Measurements from ENCODE around the gene CDYL2. TPM values are rescaled to one million over a fixed set of nuclear protein-coding genes. Genes with fewer than 3 reads are reported as not detected.

CDYL2 gene
- polyA plus RNA-seq, 1 donor from 2014 or later: 2.6 TPM

DNA sequence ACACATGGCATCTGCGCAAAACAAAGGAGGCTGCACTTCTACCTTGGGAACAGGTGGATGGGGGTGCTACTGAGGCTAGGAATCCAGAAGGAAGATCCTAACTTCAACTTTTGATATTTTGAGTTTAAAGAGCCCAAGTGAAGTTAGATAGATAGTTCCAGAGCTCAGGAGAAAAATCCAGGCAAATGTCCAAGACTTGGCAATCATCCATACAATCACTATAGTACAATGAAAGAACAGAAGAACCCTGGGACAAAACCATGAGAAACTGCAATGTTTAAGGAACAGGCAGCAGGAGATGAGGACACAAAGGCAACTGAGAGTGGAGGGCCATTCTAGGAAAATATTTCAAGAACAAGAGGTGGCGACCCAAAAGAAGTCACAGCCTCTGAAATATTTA, 12.4 kb downstream of the CDYL2 start:
- Histone ChIP-seq H3K9me2 (ENCODE audit: insufficient read depth, low read length) (no peaks in the 10 kb centered on the region), H3K4me2 (ENCODE audit: low read length) (no peak overlapping the region)
- TF ChIP-seq REST (IDR thresholded peaks at IDR 0.05; ENCODE audit: borderline replicate concordance) (no peak), TAF1 (IDR thresholded peaks at IDR 0.05; ENCODE audit: low read depth) (no peak), CTCF (IDR thresholded peaks at IDR 0.05; ENCODE audit: poor library complexity, severe bottlenecking) (no peak), POLR2AphosphoS5 (IDR thresholded peaks at IDR 0.05) (no peak), RAD21 (conservative IDR thresholded peaks at IDR 0.05) (no peak), MXI1 (conservative IDR thresholded peaks at IDR 0.05; ENCODE audit: poor library complexity, severe bottlenecking) (no peak), SMC3 (conservative IDR thresholded peaks at IDR 0.05; ENCODE audit: poor library complexity) (no peak), EP300 (conservative IDR thresholded peaks at IDR 0.05; ENCODE audit: poor library complexity, severe bottlenecking) (no peak), EZH2 (IDR thresholded peaks at IDR 0.05; ENCODE audit: borderline replicate concordance, insufficient read depth, low read length, poor library complexity, severe bottlenecking) (no peak)

GRCh38 chr16:80791411-80791810, 13.0 kb downstream of the CDYL2 start:
- H3K27ac ChIP-seq (ENCODE audit: low read length): no peak overlapping the region
- no peaks in the 10 kb centered on the region for H3K9me3 ChIP-seq (ENCODE audit: low read length)
- H3K79me2 ChIP-seq (replicated peaks; ENCODE audit: insufficient read depth, low read length): no peaks in the 10 kb centered on the region

More for the DNA sequence above, 12.4 kb downstream of the CDYL2 start:
- H4K20me1 ChIP-seq (ENCODE audit: insufficient read depth): no peaks in the 10 kb centered on the region
- H3K4me3 ChIP-seq (ENCODE audit: low read length): no peak overlapping the region
- H3K79me2 ChIP-seq (replicated peaks; ENCODE audit: insufficient read depth, low read length): no peaks in the 10 kb centered on the region
- no peak overlapping the region for H3K9ac ChIP-seq (ENCODE audit: low read length)
- no peaks in the 10 kb centered on the region for H3F3A ChIP-seq (ENCODE audit: insufficient read depth, low read length, poor library complexity, severe bottlenecking)
- no peak overlapping the region for H3K27ac ChIP-seq (ENCODE audit: low read length)
- no peaks in the 10 kb centered on the region for H3K9me3 ChIP-seq (ENCODE audit: low read length)
- no peaks in the 10 kb centered on the region for H3K36me3 ChIP-seq (ENCODE audit: insufficient read depth, low read length)
- H3K27me3 ChIP-seq (ENCODE audit: insufficient read depth, low read depth, low read length): no peaks in the 10 kb centered on the region
- H2AFZ ChIP-seq (ENCODE audit: low read depth, low read length): no peak overlapping the region

More at GRCh38 chr16:80791411-80791810, 13.0 kb downstream of the CDYL2 start:
- Histone ChIP-seq H3K9me2 (ENCODE audit: insufficient read depth, low read length) (no peaks in the 10 kb centered on the region), H3K27me3 (ENCODE audit: insufficient read depth, low read depth, low read length) (no peaks in the 10 kb centered on the region), H3K4me3 (ENCODE audit: low read length) (no peak overlapping the region), H3K9ac (ENCODE audit: low read length) (no peak overlapping the region), H3K4me2 (ENCODE audit: low read length) (no peak overlapping the region), H3K36me3 (ENCODE audit: insufficient read depth, low read length) (no peaks in the 10 kb centered on the region), H2AFZ (ENCODE audit: low read depth, low read length) (no peak overlapping the region), H3F3A (ENCODE audit: insufficient read depth, low read length, poor library complexity, severe bottlenecking) (no peaks in the 10 kb centered on the region), H4K20me1 (ENCODE audit: insufficient read depth) (no peaks in the 10 kb centered on the region)
- no peak for TF ChIP-seq EZH2 (IDR thresholded peaks at IDR 0.05; ENCODE audit: borderline replicate concordance, insufficient read depth, low read length, poor library complexity, severe bottlenecking)
- no peak for TF ChIP-seq TAF1 (IDR thresholded peaks at IDR 0.05; ENCODE audit: low read depth)
- no peak for TF ChIP-seq SMC3 (conservative IDR thresholded peaks at IDR 0.05; ENCODE audit: poor library complexity)
- no peak for TF ChIP-seq EP300 (conservative IDR thresholded peaks at IDR 0.05; ENCODE audit: poor library complexity, severe bottlenecking)
- no peak for TF ChIP-seq MXI1 (conservative IDR thresholded peaks at IDR 0.05; ENCODE audit: poor library complexity, severe bottlenecking)
- TF ChIP-seq POLR2AphosphoS5 (IDR thresholded peaks at IDR 0.05): no peak
- no peak for TF ChIP-seq CTCF (IDR thresholded peaks at IDR 0.05; ENCODE audit: poor library complexity, severe bottlenecking)
- no peak for TF ChIP-seq RAD21 (conservative IDR thresholded peaks at IDR 0.05)
- TF ChIP-seq REST (IDR thresholded peaks at IDR 0.05; ENCODE audit: borderline replicate concordance): no peak
